Measurements from ENCODE around the gene NDST1. TPM values are rescaled to one million over a fixed set of nuclear protein-coding genes. Genes with fewer than 3 reads are reported as not detected.

The NDST1 gene
- total and polyA plus RNA-seq, 2 of the 8 experiments (the other 6 are each of a cell fraction or from before 2014, with no cell fraction given): 27.0 to 72.0 TPM

DNA sequence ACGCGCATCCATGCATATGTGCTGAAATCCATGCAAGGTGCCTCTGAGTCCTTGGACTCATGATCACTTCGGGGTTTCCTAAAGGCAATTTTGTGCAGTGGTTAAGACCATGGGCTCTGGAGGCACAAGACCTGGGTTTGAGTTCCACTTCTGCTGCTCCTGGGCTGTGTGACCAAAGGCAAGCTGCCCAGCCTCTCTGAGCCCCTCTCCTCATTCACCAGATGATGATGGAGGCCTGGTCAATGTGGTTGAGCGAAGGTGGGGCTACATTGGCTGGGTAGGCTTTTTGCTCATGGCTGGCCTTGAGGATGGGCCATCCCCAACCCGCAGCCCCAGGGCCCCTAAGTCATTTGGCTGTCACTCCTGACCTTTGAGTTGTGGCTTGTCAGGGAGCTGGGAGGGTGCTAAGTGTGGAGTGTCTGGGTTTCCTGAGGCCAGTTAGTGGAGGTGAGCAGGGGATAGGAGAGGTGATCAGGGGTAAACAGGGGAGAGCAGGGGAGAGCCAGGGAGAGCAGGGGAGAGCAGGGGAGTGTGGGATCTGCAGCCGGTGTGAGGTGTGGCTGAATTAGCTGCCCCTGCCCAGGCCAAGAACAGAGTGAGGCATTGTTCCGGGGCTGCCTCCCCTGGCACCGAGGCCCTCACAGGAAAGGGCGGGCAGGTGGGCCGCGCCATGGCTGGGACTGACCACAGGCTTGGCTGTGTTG lies 68.0 kb downstream of the NDST1 start (continued):
- TF ChIP-seq, protein P1, sequence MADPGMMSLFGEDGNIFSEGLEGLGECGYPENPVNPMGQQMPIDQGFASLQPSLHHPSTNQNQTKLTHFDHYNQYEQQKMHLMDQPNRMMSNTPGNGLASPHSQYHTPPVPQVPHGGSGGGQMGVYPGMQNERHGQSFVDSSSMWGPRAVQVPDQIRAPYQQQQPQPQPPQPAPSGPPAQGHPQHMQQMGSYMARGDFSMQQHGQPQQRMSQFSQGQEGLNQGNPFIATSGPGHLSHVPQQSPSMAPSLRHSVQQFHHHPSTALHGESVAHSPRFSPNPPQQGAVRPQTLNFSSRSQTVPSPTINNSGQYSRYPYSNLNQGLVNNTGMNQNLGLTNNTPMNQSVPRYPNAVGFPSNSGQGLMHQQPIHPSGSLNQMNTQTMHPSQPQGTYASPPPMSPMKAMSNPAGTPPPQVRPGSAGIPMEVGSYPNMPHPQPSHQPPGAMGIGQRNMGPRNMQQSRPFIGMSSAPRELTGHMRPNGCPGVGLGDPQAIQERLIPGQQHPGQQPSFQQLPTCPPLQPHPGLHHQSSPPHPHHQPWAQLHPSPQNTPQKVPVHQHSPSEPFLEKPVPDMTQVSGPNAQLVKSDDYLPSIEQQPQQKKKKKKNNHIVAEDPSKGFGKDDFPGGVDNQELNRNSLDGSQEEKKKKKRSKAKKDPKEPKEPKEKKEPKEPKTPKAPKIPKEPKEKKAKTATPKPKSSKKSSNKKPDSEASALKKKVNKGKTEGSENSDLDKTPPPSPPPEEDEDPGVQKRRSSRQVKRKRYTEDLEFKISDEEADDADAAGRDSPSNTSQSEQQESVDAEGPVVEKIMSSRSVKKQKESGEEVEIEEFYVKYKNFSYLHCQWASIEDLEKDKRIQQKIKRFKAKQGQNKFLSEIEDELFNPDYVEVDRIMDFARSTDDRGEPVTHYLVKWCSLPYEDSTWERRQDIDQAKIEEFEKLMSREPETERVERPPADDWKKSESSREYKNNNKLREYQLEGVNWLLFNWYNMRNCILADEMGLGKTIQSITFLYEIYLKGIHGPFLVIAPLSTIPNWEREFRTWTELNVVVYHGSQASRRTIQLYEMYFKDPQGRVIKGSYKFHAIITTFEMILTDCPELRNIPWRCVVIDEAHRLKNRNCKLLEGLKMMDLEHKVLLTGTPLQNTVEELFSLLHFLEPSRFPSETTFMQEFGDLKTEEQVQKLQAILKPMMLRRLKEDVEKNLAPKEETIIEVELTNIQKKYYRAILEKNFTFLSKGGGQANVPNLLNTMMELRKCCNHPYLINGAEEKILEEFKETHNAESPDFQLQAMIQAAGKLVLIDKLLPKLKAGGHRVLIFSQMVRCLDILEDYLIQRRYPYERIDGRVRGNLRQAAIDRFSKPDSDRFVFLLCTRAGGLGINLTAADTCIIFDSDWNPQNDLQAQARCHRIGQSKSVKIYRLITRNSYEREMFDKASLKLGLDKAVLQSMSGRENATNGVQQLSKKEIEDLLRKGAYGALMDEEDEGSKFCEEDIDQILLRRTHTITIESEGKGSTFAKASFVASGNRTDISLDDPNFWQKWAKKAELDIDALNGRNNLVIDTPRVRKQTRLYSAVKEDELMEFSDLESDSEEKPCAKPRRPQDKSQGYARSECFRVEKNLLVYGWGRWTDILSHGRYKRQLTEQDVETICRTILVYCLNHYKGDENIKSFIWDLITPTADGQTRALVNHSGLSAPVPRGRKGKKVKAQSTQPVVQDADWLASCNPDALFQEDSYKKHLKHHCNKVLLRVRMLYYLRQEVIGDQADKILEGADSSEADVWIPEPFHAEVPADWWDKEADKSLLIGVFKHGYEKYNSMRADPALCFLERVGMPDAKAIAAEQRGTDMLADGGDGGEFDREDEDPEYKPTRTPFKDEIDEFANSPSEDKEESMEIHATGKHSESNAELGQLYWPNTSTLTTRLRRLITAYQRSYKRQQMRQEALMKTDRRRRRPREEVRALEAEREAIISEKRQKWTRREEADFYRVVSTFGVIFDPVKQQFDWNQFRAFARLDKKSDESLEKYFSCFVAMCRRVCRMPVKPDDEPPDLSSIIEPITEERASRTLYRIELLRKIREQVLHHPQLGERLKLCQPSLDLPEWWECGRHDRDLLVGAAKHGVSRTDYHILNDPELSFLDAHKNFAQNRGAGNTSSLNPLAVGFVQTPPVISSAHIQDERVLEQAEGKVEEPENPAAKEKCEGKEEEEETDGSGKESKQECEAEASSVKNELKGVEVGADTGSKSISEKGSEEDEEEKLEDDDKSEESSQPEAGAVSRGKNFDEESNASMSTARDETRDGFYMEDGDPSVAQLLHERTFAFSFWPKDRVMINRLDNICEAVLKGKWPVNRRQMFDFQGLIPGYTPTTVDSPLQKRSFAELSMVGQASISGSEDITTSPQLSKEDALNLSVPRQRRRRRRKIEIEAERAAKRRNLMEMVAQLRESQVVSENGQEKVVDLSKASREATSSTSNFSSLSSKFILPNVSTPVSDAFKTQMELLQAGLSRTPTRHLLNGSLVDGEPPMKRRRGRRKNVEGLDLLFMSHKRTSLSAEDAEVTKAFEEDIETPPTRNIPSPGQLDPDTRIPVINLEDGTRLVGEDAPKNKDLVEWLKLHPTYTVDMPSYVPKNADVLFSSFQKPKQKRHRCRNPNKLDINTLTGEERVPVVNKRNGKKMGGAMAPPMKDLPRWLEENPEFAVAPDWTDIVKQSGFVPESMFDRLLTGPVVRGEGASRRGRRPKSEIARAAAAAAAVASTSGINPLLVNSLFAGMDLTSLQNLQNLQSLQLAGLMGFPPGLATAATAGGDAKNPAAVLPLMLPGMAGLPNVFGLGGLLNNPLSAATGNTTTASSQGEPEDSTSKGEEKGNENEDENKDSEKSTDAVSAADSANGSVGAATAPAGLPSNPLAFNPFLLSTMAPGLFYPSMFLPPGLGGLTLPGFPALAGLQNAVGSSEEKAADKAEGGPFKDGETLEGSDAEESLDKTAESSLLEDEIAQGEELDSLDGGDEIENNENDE (IDR thresholded peaks at IDR 0.05; ENCODE audit: insufficient replicate concordance, low read length): no peak
- no peak for TF ChIP-seq SP1 (IDR thresholded peaks at IDR 0.05; ENCODE audit: low read depth, low read length)
- TF ChIP-seq HDAC6 (IDR thresholded peaks at IDR 0.05; ENCODE audit: low read depth, low read length): no peak
- TF ChIP-seq CTBP2 (IDR thresholded peaks at IDR 0.05; ENCODE audit: borderline replicate concordance, insufficient read depth, insufficient read length, low read length): no peak
